GM19238 (cell line): ENCODE results near the gene CELF2.

ENCODE experiments used
- DNase-seq: peaks from one replicate; pipeline ENCODE4 v3.0.0; 2011; ENCODE audit warnings: low spot score; ENCODE audit not compliant: insufficient read length

Gene CELF2

GRCh38 chr10:11219431-11219830, 201.8 kb downstream of the CELF2 start:
- no peak for DNase-seq

- DNase-seq, result no peak
These were observed 205.4 kb downstream of the CELF2 start for GRCh38 chr10:11223081-11223480.

GRCh38 chr10:11223507-11224140, 206.0 kb downstream of the CELF2 start:
- no peak for DNase-seq

GRCh38 chr10:11224321-11224720, 206.6 kb downstream of the CELF2 start:
- no peak for DNase-seq

GRCh38 chr10:11224792-11225416, 207.2 kb downstream of the CELF2 start:
- no peak for DNase-seq

GRCh38 chr10:11225935-11226334, 208.3 kb downstream of the CELF2 start:
- DNase-seq, result no peak

- no peak for DNase-seq
These were observed 209.4 kb downstream of the CELF2 start for GRCh38 chr10:11227103-11227502.

- no peak for DNase-seq
These were observed 212.2 kb downstream of the CELF2 start for GRCh38 chr10:11229893-11230292.

- no peak for DNase-seq
These were observed 213.0 kb downstream of the CELF2 start for GRCh38 chr10:11230498-11231167.

GRCh38 chr10:11231285-11231684, 213.6 kb downstream of the CELF2 start:
- DNase-seq, result no peak

GRCh38 chr10:11232222-11232961, 214.7 kb downstream of the CELF2 start:
- DNase-seq, result no peak

- DNase-seq, result no peak
These were observed 217.3 kb downstream of the CELF2 start for GRCh38 chr10:11234857-11235531.

GRCh38 chr10:11235771-11236170, 218.1 kb downstream of the CELF2 start:
- DNase-seq, result no peak

- no peak for DNase-seq
These were observed 218.6 kb downstream of the CELF2 start for GRCh38 chr10:11236234-11236633.

- DNase-seq, result no peak
These were observed 219.9 kb downstream of the CELF2 start for GRCh38 chr10:11237571-11237970.

- DNase-seq, result no peak
These were observed 221.2 kb downstream of the CELF2 start for GRCh38 chr10:11238893-11239292.

GRCh38 chr10:11240641-11241040, 223.0 kb downstream of the CELF2 start:
- DNase-seq, result no peak

- peak; percentile 37 for DNase-seq
These were observed 225.0 kb downstream of the CELF2 start for GRCh38 chr10:11242443-11243387.

- DNase-seq, result no peak
These were observed 226.0 kb downstream of the CELF2 start for GRCh38 chr10:11243425-11244222.

GRCh38 chr10:11245095-11245479, 227.4 kb downstream of the CELF2 start:
- DNase-seq, result no peak
